GM18517 (cell line): ENCODE data around the gene EEF2.

Experiments
- ATAC-seq: cut with Tn5 transposase; IDR thresholded peaks from one replicate; pipeline ENCODE4 v1.9.1; 2021; ENCODE audit warnings: mild to moderate bottlenecking, moderate library complexity; ENCODE audit not compliant: unreplicated experiment

EEF2 gene

GRCh38 chr19:3984908-3985642 lies at the start of gene EEF2:
Gene EEF2 (minus strand): TSS chr19:3985463. CDS start chr19:3985380, 83 bp downstream.
- ATAC-seq, result no peak

DNA sequence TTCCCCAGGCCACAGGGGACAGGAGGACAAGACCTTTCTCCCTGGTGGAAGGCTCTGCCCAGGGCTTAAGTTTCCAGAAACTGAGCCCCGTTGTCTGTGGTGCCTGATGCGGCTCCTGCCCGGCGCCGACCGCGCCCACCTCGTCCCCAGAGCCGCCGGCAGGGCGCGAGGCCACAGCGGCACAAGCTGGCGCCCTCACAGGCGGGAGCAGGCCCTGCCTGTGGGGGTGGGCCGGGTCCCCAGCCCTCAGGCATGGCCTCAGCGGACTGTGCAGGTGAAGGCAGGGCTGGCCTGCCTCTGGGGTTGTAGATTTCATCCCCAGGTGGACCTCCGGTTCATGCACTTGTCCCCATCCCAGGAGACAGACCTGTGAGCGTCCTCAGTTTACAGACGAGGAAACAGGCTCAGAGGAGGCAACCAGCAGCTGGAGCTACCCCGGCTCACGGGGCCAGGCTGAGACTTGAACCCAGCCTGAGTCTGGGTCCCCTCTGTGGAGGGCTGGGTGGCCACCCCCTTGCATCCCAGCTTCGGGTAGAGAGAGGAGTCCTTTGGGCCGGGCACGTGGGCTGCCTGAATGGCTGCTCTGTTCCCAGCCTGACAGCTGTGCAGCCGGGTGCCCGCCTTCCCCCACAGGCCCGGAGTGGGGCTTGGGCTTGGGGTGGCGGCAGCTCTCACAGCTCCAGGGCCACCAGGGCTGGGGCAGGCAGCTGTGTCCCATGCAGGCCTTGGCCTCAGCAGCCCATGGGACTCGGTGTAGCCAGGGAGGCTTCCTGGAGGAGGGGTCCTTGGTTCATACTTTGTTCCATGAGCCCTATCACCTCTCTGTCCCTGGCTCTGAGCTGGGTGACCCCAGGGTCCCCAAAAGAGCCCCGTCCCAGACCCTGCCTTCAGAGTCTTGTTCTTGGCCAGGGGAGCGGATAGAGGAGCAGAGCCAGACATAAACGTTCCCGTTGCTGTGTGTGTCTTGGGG lies 49.1 kb upstream of the EEF2 start:
- no peak for ATAC-seq

GRCh38 chr19:4033028-4033956 lies 48.0 kb upstream of the EEF2 start:
- ATAC-seq, result no peak

- ATAC-seq, result no peak
These were observed 47.2 kb upstream of the EEF2 start for GRCh38 chr19:4032436-4032835.

DNA sequence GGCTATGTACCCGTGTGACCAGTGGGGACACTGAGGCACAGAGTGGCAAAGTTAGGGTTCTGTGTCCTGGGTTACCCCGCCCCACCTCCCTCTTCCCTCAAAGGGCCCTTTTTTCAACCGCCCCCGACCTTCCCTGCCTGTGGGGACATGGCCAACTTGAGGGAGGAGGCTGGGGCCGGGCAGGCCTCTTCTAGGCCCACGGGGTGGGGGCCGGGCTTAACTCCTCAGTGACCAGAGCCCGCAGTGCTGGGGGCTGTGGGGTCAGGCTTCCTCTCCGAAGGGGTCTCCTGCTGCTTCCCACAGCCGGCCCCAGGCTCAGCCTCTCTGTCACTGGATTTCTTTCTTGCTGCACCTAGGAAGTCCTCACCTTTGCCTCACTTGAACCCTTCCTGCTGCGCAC lies 46.2 kb upstream of the EEF2 start:
- no peak for ATAC-seq

DNA sequence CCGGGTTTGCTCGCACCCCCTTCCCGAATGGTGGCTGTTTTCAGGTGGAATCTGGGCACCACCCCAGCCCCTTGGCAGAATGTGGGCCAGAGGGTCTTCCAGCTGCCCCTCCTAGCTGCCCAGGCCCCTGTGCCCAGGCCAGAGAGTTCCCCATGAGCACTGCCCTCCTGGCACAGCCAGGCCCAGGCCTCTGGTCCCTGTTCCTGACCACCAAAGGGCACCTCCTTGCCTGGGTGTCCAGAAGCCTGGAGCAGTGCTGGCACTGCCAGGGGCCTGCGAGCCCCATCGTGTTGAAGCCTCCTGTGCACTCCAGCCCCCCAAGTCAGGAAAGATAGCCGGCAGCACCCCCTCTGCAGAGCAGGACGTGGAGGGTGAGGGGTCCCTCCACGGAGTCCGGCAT lies 45.7 kb upstream of the EEF2 start:
- ATAC-seq, result no peak

DNA sequence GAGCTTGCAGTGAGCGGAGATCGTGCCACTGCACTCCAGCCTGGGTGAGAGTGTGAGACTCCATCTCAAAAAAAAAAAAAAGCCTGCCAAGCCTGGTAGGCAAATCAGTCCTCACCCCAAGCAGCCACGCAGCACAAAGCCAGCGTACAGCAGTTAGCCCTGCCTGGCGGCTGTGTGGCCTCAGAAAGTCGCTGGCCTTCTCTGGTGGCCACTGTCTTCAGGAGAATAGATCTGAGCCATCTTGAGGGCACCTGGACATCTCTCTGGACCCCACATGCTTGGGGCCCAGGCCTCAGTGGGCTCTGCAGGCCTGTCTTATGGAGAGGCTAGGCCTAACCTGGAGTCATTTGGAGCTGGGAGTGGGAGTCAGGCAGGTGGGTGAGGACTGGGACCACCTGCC lies 45.3 kb upstream of the EEF2 start:
- ATAC-seq, result no peak

DNA sequence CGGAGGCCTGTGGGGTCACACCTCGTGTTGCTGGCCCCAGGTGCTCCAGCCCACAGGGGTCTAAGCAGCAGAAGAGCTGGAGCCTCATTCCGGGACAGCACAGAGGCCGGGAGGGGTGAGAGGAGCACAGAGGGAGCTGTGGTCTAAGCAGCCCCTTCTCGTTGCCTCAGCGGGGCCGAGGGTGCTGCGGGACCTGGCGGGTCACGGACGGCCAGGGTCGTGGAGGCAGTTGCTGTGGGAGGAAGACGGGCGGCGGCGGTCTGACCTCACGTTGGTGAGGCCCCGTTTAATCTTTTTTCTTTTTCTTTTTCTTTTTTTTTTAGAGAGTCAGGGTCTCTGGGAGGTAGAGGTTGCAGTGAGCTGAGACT lies 44.0 kb upstream of the EEF2 start:
- ATAC-seq, result no peak

DNA sequence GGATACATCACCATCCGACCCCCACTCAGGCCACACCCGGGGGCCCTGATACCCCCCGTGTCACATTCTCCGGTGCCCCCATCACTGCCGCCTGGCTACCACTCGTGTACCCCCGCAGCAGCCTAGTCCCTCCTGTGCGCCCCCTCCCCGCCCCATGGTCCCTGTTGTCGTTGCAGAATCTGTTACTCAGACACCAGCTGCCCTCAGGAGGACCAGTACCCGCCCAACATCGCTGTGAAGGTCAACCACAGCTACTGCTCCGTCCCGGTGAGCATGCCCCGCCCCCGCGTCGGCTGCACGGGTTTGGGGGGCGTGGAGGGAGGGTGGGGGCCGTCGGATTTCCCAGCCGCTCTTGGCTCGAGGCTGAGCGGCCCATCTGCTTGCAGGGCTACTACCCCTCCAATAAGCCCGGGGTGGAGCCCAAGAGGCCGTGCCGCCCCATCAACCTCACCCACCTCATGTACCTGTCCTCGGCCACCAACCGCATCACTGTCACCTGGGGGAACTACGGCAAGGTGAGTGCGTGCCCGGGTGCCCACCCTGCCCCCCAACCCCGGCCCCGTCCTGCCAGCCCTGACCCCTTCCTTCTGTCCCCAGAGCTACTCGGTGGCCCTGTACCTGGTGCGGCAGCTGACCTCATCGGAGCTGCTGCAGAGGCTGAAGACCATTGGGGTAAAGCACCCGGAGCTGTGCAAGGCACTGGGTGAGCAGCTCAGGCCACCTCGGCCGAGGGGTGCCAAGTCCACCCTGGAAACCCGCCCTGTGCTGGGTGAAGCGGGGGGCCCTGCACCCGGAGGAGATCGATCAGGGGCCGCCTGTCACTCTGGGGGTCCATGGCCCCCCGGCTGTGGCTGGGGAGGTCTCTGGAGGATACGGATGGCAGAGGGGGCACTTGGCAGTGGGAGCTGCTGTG lies 43.3 kb upstream of the EEF2 start:
- no peak for ATAC-seq

- ATAC-seq, result no peak
These were observed 41.9 kb upstream of the EEF2 start for GRCh38 chr19:4027146-4027545.

DNA sequence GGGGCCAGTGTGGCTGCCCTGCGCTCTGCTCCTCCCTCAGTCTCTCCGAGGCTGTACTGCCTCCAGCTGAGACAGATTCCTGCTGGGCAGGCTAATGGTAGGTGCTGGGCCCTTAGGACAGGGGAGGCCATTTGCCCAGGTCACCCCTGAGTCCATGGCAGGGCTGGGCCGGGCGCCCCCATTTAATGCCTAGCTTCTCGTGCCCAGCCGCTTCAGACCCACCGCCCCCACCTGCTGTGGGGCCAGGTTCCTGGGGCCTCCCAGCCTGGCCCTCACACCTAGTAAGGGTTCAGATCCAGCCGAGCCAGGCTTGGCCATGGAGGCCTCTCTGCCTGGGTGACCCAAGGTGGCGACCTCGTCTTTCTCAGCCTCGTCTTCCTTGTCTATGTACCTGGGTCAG lies 40.1 kb upstream of the EEF2 start:
- no peak for ATAC-seq

DNA sequence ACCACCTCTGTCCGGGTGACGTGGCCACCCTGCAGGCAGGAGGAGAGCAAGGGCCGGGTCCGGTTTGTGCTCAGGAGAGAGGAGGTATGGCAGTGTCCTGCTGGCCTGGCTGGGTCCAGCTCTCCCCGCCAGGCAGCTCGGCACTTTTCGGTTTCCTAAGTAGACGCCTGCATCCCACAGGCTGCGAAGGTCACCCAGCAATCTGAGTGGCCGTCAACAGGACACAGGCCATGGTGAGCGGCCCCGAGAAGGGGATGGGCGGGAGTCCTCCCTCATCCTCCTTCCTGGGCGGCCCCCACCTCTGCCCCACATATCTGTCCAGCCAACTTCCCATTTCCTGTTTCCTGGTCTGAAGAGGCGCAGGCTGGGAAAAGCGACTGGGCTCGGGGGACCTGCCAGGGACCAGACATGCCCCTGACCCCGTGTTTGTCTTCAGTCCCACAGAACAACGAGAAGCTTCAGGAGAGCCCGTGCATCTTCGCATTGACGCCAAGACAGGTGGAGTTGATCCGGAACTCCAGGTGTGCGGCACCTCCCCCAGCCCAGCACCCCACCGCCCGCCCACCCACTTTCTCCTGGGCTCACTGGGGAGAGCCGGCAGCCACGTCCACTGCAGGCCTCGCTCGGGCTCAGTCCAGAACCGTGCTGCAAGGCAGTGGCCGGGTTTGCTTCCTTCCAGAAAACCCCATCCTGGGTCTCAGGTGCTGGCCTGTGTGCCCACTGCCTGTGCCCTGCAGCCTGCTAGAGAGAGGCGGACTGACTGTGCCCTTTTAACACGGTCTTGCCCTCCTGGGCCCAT lies 38.5 kb upstream of the EEF2 start:
- ATAC-seq, result no peak

DNA sequence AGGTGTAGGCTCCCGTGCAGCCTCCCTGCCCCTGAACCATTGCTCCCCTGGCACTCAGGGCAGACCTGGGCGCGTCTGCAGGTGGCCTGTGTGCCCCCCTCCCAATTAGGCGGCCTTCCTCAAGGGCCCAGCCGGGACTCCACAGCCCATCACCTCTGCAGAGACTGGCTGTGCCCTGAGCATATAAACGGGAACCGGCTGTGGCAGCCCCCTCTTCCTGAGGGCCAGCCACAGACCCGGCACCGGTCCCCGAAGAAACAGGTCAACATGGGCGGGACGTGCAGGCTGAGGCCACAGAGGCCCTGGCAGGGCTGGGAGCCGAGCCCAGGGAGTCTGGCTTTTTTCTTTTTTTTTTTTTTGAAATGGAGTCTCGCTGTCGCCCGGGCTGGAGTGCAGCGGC lies 34.3 kb upstream of the EEF2 start:
- ATAC-seq, result no peak

DNA sequence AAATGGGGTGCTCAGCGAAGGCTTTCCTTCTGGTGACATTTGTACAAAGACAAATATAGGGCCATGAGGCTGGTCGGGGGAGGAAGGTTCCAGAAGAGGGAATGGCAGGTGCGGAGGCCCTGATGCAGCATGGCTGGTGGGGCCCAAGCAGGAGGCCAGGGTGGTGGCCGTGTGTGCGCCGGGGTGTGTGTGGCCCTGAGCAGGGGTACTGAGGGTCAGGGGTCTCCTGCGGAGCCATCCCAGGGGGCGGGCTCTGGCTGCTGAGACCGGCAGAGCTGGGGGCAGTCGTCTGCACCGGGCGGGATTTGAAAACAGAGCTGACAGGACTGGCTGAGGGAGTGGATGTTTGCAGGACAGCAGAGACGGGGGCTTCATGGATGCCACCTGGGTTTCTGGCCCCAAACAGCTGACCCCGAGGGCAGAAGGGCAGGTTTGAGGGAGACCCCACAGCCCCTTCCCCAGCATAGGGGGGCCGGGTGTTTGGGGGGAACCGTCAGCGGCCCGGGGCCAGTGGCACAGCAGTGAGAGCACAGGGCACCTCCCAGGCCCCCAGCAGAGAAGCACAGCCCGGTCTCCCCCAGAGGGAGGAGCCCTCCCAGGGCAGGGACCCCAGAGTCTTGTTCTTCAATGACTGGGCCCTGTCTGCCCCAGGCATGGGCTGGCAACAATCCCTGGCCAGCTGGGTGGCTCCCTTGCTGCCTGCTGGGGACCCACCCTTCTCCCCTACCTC lies 33.7 kb upstream of the EEF2 start:
- ATAC-seq, result no peak

- ATAC-seq, result no peak
These were observed 32.9 kb upstream of the EEF2 start for GRCh38 chr19:4018140-4018613.

- ATAC-seq, result no peak
These were observed 31.8 kb upstream of the EEF2 start for GRCh38 chr19:4016903-4017638.

- ATAC-seq, result no peak
These were observed 31.2 kb upstream of the EEF2 start for GRCh38 chr19:4016486-4016885.
